Measurements from ENCODE around the gene CLK2.
"Not testable (repeated sequence)": the region's sequence is repeated elsewhere in the genome, so short reads cannot be mapped to it uniquely, and the experiment has no call there.

GRCh38 chr1:155232001-155232978, 41.0 kb downstream of the CLK2 start:
- TF ChIP-seq EZH2 (IDR thresholded peaks at IDR 0.05; ENCODE audit: borderline replicate concordance, low read depth, low read length, severe bottlenecking); POLR2A (IDR thresholded peaks at IDR 0.05; ENCODE audit: low read depth, low read length); POLR2AphosphoS5 (IDR thresholded peaks at IDR 0.05; ENCODE audit: insufficient read depth, low read depth, low read length): not testable (repeated sequence)
- TF ChIP-seq, protein P1, sequence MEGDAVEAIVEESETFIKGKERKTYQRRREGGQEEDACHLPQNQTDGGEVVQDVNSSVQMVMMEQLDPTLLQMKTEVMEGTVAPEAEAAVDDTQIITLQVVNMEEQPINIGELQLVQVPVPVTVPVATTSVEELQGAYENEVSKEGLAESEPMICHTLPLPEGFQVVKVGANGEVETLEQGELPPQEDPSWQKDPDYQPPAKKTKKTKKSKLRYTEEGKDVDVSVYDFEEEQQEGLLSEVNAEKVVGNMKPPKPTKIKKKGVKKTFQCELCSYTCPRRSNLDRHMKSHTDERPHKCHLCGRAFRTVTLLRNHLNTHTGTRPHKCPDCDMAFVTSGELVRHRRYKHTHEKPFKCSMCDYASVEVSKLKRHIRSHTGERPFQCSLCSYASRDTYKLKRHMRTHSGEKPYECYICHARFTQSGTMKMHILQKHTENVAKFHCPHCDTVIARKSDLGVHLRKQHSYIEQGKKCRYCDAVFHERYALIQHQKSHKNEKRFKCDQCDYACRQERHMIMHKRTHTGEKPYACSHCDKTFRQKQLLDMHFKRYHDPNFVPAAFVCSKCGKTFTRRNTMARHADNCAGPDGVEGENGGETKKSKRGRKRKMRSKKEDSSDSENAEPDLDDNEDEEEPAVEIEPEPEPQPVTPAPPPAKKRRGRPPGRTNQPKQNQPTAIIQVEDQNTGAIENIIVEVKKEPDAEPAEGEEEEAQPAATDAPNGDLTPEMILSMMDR (IDR thresholded peaks at IDR 0.05; ENCODE audit: extremely low read depth in 1 of 2, insufficient read depth in 1 of 2, low read depth in 1 of 2, low read length in 2 of 2), result not testable (repeated sequence)

Data from endothelial cell of umbilical vein (primary cell).